ENCODE results near the gene RGS4.
"Not testable (repeated sequence)": the region's sequence is repeated elsewhere in the genome, so short reads cannot be mapped to it uniquely, and the experiment has no call there.

The RGS4 gene

DNA sequence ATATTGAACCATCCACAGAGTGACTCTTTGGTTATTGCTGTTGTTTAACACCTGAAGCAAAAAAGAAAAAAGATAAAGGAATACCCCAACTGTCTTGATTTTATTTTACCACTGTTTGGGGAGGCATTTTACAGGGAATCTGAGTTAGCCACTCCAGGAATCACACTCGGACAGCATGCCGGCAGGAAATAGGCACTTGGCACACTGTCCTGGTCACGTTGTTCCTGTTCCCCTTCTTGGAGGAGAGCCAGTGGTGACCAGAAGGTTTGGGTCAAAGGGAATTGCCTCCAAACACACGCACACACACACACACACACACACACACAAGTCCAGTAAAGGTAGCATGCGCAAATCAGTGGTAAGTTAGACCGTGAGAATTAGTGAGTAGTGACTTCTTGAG lies 13.8 kb downstream of the RGS4 start:
- H3K4me3 ChIP-seq (ENCODE audit: low read depth, low read length): no peak overlapping the region
- TF ChIP-seq, protein P1, sequence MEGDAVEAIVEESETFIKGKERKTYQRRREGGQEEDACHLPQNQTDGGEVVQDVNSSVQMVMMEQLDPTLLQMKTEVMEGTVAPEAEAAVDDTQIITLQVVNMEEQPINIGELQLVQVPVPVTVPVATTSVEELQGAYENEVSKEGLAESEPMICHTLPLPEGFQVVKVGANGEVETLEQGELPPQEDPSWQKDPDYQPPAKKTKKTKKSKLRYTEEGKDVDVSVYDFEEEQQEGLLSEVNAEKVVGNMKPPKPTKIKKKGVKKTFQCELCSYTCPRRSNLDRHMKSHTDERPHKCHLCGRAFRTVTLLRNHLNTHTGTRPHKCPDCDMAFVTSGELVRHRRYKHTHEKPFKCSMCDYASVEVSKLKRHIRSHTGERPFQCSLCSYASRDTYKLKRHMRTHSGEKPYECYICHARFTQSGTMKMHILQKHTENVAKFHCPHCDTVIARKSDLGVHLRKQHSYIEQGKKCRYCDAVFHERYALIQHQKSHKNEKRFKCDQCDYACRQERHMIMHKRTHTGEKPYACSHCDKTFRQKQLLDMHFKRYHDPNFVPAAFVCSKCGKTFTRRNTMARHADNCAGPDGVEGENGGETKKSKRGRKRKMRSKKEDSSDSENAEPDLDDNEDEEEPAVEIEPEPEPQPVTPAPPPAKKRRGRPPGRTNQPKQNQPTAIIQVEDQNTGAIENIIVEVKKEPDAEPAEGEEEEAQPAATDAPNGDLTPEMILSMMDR (IDR thresholded peaks at IDR 0.05; ENCODE audit: low read depth, low read length, missing control alignments): no peak
- H3K27me3 ChIP-seq (replicated peaks): no peaks in the 10 kb centered on the region
- no peak overlapping the region for H3K27ac ChIP-seq
- no peaks in the 10 kb centered on the region for H3K36me3 ChIP-seq (replicated peaks)
- in situ Hi-C loops (cut with HindIII; ENCODE audit: low pct_ligation_motif_present, low sequenced_read_pairs): no loop called here
- no peak for DNase-seq

DNA sequence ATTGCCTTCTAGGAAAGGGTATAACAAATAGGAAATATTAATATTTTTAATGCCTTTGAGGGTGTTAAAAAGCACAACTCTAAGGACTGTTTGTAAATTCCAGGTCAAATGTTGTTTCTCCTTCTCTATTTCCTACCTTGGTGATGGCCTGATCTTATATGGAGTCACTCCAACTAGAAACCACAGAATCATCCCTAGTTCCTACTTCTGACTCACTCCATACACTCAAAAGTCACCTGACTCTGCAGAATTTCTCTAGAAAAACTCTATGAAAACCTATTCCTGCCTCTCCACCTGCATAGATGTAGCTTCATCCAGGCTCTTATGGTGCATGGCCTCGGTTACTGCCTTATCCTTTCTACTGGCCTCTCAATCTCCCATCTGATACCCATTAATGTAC lies 14.5 kb downstream of the RGS4 start:
- TF ChIP-seq, protein P1 (IDR thresholded peaks at IDR 0.05; ENCODE audit: low read depth, low read length, missing control alignments): no peak
- Histone ChIP-seq H3K27ac (no peak overlapping the region), H3K27me3 (replicated peaks) (no peaks in the 10 kb centered on the region), H3K36me3 (replicated peaks) (no peaks in the 10 kb centered on the region), H3K4me3 (ENCODE audit: low read depth, low read length) (no peak overlapping the region)
- in situ Hi-C loops (cut with HindIII; ENCODE audit: low pct_ligation_motif_present, low sequenced_read_pairs): no loop called here
- no peak for DNase-seq

DNA sequence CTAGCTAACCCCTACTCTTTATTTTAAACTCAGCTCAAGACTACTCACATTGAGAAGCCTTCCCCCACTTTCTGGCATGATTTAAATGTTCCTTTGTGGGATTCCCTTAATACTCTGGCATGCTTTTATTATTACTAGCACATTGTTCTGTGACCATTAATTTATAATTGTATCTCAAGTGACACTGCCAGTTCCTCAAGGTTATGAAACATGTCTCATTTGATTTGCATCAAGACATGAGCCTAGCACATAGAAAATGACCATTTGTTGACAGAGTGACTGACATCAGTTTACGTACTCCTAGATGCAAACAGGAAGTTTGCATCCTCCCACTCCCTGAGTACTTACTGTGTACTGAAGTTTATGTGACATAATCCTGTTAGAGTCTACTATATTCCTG lies 15.2 kb downstream of the RGS4 start:
- Histone ChIP-seq H3K27me3 (replicated peaks) (no peaks in the 10 kb centered on the region), H3K36me3 (replicated peaks) (no peaks in the 10 kb centered on the region), H3K27ac (no peak overlapping the region), H3K4me3 (ENCODE audit: low read depth, low read length) (no peak overlapping the region)
- no peak for DNase-seq
- TF ChIP-seq, protein P1 (IDR thresholded peaks at IDR 0.05; ENCODE audit: low read depth, low read length, missing control alignments): no peak
- in situ Hi-C loops (cut with HindIII; ENCODE audit: low pct_ligation_motif_present, low sequenced_read_pairs): no loop called here

DNA sequence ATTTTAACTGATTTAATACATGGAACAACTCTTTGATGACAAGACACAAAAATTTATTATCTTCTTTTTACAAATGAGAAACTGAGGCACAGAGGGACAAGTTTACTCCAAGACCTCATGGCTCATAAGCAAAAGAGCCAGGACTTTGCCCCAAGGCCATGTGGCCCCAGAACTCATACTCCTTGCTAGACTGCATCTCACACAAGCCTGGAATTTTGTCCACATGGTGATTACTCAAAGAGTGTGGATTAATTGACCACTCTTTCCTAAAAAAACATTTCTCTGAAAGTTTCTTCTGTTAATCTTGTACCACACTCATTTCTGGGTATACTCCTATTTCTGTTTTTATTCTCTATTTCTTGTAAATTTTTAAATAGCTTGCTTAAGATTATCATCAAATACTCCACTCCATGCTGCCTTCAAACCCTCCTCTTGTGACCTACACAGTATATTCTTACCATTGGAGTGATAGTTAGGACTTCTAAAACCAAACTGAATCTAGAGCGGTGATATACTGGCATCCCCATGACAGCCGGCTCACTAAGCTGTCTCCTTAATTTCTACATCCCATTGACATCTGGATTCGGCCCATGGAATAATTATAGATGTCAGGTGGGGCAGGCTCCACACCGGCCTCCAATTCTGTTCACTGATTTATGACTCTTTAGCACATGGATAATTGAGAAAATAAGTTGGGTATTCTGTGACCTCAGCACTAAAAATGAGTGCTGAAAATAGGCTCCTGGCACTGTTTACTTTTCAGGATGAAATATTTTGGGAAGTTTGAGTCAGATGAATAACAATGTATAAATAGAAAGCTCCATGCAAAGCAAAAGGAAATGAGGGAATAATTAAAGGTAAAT lies 16.1 kb downstream of the RGS4 start:
- TF ChIP-seq, protein P1 (IDR thresholded peaks at IDR 0.05; ENCODE audit: low read depth, low read length, missing control alignments): no peak
- DNase-seq: no peak
- in situ Hi-C loops (cut with HindIII; ENCODE audit: low pct_ligation_motif_present, low sequenced_read_pairs): no loop called here
- Histone ChIP-seq H3K27me3 (replicated peaks) (no peaks in the 10 kb centered on the region), H3K36me3 (replicated peaks) (no peaks in the 10 kb centered on the region), H3K4me3 (ENCODE audit: low read depth, low read length) (no peak overlapping the region), H3K27ac (peak overlapping the region; percentile 21)

DNA sequence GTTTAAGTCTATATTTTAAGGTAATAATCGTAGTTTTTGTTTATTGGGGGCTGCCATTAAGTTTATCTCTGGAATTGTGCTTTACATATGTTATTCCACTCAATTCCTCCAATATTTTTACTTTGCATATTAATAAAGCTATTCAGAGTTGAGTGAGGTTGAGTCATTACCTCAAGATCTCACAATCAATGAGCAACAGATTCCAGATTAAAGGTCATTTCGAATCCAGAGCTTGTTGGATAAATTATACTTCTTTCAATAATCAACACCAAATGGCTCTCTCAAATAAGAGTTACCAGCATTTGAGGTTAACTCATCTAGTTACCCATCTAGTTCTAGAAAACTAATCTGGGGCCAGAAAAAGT lies 16.7 kb downstream of the RGS4 start:
- H3K27me3 ChIP-seq (replicated peaks): no peaks in the 10 kb centered on the region
- TF ChIP-seq, protein P1 (IDR thresholded peaks at IDR 0.05; ENCODE audit: low read depth, low read length, missing control alignments): no peak
- H3K4me3 ChIP-seq (ENCODE audit: low read depth, low read length): no peak overlapping the region
- DNase-seq: no peak
- in situ Hi-C loops (cut with HindIII; ENCODE audit: low pct_ligation_motif_present, low sequenced_read_pairs): no loop called here
- H3K27ac ChIP-seq: peak overlapping the region; percentile 21
- H3K36me3 ChIP-seq (replicated peaks): no peaks in the 10 kb centered on the region

DNA sequence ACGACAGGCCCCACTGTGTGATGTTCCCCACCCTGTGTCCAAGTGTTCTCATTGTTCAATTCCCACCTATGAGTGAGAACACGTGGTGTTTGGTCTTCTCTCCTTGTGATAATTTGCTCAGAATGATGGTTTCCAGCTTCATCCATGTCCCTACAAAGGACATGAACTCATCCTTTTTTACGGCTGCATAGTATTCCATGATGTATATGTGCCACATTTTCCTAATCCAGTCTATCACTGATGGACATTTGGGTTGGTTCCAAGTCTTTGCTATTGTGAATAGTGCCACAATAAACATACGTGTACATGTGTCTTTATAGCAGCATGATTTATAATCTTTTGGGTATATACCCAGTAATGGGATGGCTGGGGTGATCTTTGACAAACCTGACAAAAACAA lies 20.0 kb downstream of the RGS4 start:
- DNase-seq; H3K27ac ChIP-seq; H3K4me3 ChIP-seq (ENCODE audit: low read depth, low read length); in situ Hi-C loops (cut with HindIII; ENCODE audit: low pct_ligation_motif_present, low sequenced_read_pairs); H3K36me3 ChIP-seq (replicated peaks); H3K27me3 ChIP-seq (replicated peaks): not testable (repeated sequence)
